Lower leg skin (tissue), 3 donors: ENCODE results near the gene GLYAT.
"Not testable (repeated sequence)": the region's sequence is repeated elsewhere in the genome, so short reads cannot be mapped to it uniquely, and the experiment has no call there.

ENCODE experiments used
- POLR2A ChIP-seq, 2 donors: fragments of 450-650 bp; IDR thresholded peaks; one replicate each; pipeline ENCODE4 v1.6.1; 2016 to 2017; ENCODE audit warnings: antibody characterized with exemption in 2 of 2, mild to moderate bottlenecking in 1 of 2, moderate library complexity in 1 of 2
- TF ChIP-seq, protein P1 (sequence below), 3 donors: fragments of 450-650 bp; IDR thresholded peaks; one replicate each; pipeline ENCODE4 v1.5.1; 2016; ENCODE audit warnings: antibody characterized with exemption in 3 of 3, mild to moderate bottlenecking in 3 of 3, moderate library complexity in 2 of 3

DNA sequence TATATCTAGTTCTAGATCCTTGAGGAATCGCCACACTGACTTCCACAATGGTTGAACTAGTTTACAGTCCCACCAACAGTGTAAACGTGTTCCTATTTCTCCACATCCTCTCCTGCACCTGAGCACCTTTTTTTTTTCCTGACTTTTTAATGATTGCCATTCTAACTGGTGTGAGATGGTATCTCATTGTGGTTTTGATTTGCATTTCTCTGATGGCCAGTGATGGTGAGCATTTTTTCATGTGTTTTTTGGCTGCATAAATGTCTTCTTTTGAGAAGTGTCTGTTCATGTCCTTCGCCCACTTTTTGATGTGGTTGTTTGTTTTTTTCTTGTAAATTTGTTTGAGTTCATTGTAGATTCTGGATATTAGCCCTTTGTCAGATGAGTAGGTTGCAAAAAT, 34.9 kb downstream of the GLYAT start:
- not testable (repeated sequence) for TF ChIP-seq POLR2A (IDR thresholded peaks at IDR 0.05)
- TF ChIP-seq, protein P1, sequence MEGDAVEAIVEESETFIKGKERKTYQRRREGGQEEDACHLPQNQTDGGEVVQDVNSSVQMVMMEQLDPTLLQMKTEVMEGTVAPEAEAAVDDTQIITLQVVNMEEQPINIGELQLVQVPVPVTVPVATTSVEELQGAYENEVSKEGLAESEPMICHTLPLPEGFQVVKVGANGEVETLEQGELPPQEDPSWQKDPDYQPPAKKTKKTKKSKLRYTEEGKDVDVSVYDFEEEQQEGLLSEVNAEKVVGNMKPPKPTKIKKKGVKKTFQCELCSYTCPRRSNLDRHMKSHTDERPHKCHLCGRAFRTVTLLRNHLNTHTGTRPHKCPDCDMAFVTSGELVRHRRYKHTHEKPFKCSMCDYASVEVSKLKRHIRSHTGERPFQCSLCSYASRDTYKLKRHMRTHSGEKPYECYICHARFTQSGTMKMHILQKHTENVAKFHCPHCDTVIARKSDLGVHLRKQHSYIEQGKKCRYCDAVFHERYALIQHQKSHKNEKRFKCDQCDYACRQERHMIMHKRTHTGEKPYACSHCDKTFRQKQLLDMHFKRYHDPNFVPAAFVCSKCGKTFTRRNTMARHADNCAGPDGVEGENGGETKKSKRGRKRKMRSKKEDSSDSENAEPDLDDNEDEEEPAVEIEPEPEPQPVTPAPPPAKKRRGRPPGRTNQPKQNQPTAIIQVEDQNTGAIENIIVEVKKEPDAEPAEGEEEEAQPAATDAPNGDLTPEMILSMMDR (IDR thresholded peaks at IDR 0.05) = not testable (repeated sequence)
